ENCODE data around the gene KDM6A. TPM values are rescaled to one million over a fixed set of nuclear protein-coding genes. Genes with fewer than 3 reads are reported as not detected.
A peak's percentile ranks its signal among the peaks of the same experiment; 100 is the strongest.

The KDM6A gene
- total and polyA plus RNA-seq, 9 of the 15 experiments (the other 6 are each of a cell fraction or from before 2014, with no cell fraction given), result 8.4 to 34.3 (median 22.9) TPM

GRCh38 chrX:45143455-45143854 lies 270.5 kb downstream of the KDM6A start:
- intact Hi-C loops (cut with micrococcal nuclease), result no loop called here
- Histone ChIP-seq H3K4me2 (ENCODE audit: insufficient read depth, low read length) (no peak overlapping the region), H3K4me1 (replicated peaks in 1 of 2; ENCODE audit: control insufficient read depth in 2 of 2, insufficient read depth in 2 of 2, low read length in 2 of 2) (no peaks in the 10 kb centered on the region), H3K9me3 (replicated peaks; ENCODE audit: control insufficient read depth, insufficient read depth, low read depth, low read length) (no peaks in the 10 kb centered on the region), H3K36me3 (ENCODE audit: control insufficient read depth, insufficient read depth, low read length) (no peaks in the 10 kb centered on the region), H3K4me3 (no peak overlapping the region), H3K79me2 (ENCODE audit: control insufficient read depth, insufficient read depth, low read length) (no peaks in the 10 kb centered on the region), H3K9ac (ENCODE audit: insufficient read depth in 1 of 2, low read depth in 2 of 2, low read length in 2 of 2) (no peak overlapping the region), H4K20me1 (replicated peaks; ENCODE audit: control insufficient read depth, insufficient read depth, low read length) (no peaks in the 10 kb centered on the region), H3K27ac (ENCODE audit: extremely low read depth, low read depth, low read length) (no peak overlapping the region), H2AFZ (ENCODE audit: low read depth, low read length) (no peak overlapping the region), H3K27me3 (ENCODE audit: control insufficient read depth in 2 of 2, insufficient read depth in 2 of 2, low read length in 2 of 2) (no peaks in the 10 kb centered on the region), H3K9me1 (ENCODE audit: control insufficient read depth, insufficient read depth, low read length) (no peaks in the 10 kb centered on the region)
- in situ Hi-C loops (cut with MboI), result no loop called here
- CTCF ChIA-PET (ENCODE audit: low intra/inter-chr PET ratio), result no interaction called here
- no peak for FAIRE-seq
- ATAC-seq, result no peak
- POLR2A ChIA-PET, result no interaction called here
- BruUV-seq (replicated peaks), result no TSS peak
- DNase-seq (ENCODE audit: extremely low read depth in 1 of 4, low spot score in 3 of 4), result no peak
- WGBS (ENCODE audit: insufficient coverage, low coverage, missing lambda C conversion rate), result 13% methylated on average over 3 of the region's 3 CpGs
- TF ChIP-seq NCOA2 (IDR thresholded peaks at IDR 0.05; ENCODE audit: partially characterized antibody in 2 of 2) (no peak), HDGF (IDR thresholded peaks at IDR 0.05) (no peak)

GRCh38 chrX:45145492-45146215 lies 272.7 kb downstream of the KDM6A start:
- H3K9me3 ChIP-seq (replicated peaks; ENCODE audit: control insufficient read depth, insufficient read depth, low read depth, low read length), result no peaks in the 10 kb centered on the region
- H3K27me3 ChIP-seq (ENCODE audit: control insufficient read depth in 2 of 2, insufficient read depth in 2 of 2, low read length in 2 of 2), result no peaks in the 10 kb centered on the region
- DNase-seq (ENCODE audit: extremely low read depth in 1 of 4, low spot score in 3 of 4), result no peak
- no peak overlapping the region for H3K27ac ChIP-seq (ENCODE audit: extremely low read depth, low read depth, low read length)
- H3K4me3 ChIP-seq, result no peak overlapping the region
- no peak; the same call in 2 of the 3 replicates for ATAC-seq
- no peaks in the 10 kb centered on the region for H3K36me3 ChIP-seq (ENCODE audit: control insufficient read depth, insufficient read depth, low read length)
- intact Hi-C loops (cut with micrococcal nuclease), result no loop called here
- no peak for FAIRE-seq
- H4K20me1 ChIP-seq (replicated peaks; ENCODE audit: control insufficient read depth, insufficient read depth, low read length), result no peaks in the 10 kb centered on the region
- in situ Hi-C loops (cut with MboI), result no loop called here
- BruUV-seq (replicated peaks), result no TSS peak
- H3K9me1 ChIP-seq (ENCODE audit: control insufficient read depth, insufficient read depth, low read length), result peaks cover 3% of the 10 kb centered on the region
- H3K79me2 ChIP-seq (ENCODE audit: control insufficient read depth, insufficient read depth, low read length), result no peaks in the 10 kb centered on the region
- H3K4me2 ChIP-seq (ENCODE audit: insufficient read depth, low read length), result no peak overlapping the region
- H3K4me1 ChIP-seq (replicated peaks in 1 of 2; ENCODE audit: control insufficient read depth in 2 of 2, insufficient read depth in 2 of 2, low read length in 2 of 2), result no peaks in the 10 kb centered on the region
- ChIA-PET POLR2A (interaction anchor here (0.5 kb wide), 1 partner anchor 14 kb away, joined by 3 read pairs; no protein-coding TSS in a partner anchor), CTCF (ENCODE audit: low intra/inter-chr PET ratio) (no interaction called here)
- WGBS (ENCODE audit: insufficient coverage, low coverage, missing lambda C conversion rate), result 54% methylated on average over 10 of the region's 11 CpGs
- H2AFZ ChIP-seq (ENCODE audit: low read depth, low read length), result 0 out of 2 replicates have a peak overlapping the region, but pooled peaks have one; percentile 5
- no peak overlapping the region for H3K9ac ChIP-seq (ENCODE audit: insufficient read depth in 1 of 2, low read depth in 2 of 2, low read length in 2 of 2)
- TF ChIP-seq ZNF23 (CRISPR knock-in tag; IDR thresholded peaks at IDR 0.05), result no peak
- TF ChIP-seq SNIP1 (IDR thresholded peaks at IDR 0.05; ENCODE audit: low read depth), result no peak
- TF ChIP-seq BRF2 (IDR thresholded peaks at IDR 0.05; ENCODE audit: borderline replicate concordance, insufficient read depth, insufficient read length), result no peak
- TF ChIP-seq NRF1 (conservative IDR thresholded peaks at IDR 0.05 in 1 of 2, IDR thresholded peaks at IDR 0.05 in 1 of 2), result no peak
- TF ChIP-seq HDAC8 (tag; IDR thresholded peaks at IDR 0.05), result no peak
- TF ChIP-seq NR1H2 (CRISPR knock-in tag; IDR thresholded peaks at IDR 0.05), result no peak
